Measurements from ENCODE around the gene AGTPBP1.

Gene AGTPBP1

DNA sequence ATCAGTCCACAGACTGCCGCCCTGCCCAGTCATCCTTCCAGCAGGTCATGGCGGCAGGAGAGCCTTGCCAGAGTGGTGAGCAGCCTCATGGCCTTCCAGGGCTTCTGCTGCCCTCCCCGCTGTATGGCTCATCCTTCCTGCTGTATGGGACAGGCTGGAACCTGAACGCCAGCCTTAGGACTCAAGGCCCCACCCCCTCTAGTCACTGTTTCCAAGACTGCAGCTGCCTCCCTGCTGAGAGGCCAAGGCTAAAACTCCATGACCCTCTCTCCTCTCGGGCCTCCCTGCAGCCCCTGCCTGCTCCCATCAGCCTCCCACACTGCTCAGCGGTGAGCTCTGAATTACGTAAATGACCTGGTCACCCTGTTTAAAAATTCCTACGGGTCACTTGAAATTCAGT, 227.5 kb downstream of the AGTPBP1 start:
- TF ChIP-seq, protein P1, sequence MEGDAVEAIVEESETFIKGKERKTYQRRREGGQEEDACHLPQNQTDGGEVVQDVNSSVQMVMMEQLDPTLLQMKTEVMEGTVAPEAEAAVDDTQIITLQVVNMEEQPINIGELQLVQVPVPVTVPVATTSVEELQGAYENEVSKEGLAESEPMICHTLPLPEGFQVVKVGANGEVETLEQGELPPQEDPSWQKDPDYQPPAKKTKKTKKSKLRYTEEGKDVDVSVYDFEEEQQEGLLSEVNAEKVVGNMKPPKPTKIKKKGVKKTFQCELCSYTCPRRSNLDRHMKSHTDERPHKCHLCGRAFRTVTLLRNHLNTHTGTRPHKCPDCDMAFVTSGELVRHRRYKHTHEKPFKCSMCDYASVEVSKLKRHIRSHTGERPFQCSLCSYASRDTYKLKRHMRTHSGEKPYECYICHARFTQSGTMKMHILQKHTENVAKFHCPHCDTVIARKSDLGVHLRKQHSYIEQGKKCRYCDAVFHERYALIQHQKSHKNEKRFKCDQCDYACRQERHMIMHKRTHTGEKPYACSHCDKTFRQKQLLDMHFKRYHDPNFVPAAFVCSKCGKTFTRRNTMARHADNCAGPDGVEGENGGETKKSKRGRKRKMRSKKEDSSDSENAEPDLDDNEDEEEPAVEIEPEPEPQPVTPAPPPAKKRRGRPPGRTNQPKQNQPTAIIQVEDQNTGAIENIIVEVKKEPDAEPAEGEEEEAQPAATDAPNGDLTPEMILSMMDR (IDR thresholded peaks at IDR 0.05): no peak
- H3K27ac ChIP-seq: no peak overlapping the region
- no peak overlapping the region for H3K4me3 ChIP-seq (ENCODE audit: low read depth, low read length)
- H3K4me2 ChIP-seq (ENCODE audit: low read length): no peak overlapping the region
- no peaks in the 10 kb centered on the region for H3K27me3 ChIP-seq (ENCODE audit: control insufficient read depth, insufficient read depth, low read length)
- no peaks in the 10 kb centered on the region for H3K79me2 ChIP-seq
- no peaks in the 10 kb centered on the region for H3K9me3 ChIP-seq (ENCODE audit: control insufficient read depth, low read length)
- no peaks in the 10 kb centered on the region for H3K4me1 ChIP-seq
- no peaks in the 10 kb centered on the region for H3K36me3 ChIP-seq (ENCODE audit: control insufficient read depth, insufficient read depth, low read length)
- H2AFZ ChIP-seq: no peak overlapping the region
- no peak overlapping the region for H3K9ac ChIP-seq

DNA sequence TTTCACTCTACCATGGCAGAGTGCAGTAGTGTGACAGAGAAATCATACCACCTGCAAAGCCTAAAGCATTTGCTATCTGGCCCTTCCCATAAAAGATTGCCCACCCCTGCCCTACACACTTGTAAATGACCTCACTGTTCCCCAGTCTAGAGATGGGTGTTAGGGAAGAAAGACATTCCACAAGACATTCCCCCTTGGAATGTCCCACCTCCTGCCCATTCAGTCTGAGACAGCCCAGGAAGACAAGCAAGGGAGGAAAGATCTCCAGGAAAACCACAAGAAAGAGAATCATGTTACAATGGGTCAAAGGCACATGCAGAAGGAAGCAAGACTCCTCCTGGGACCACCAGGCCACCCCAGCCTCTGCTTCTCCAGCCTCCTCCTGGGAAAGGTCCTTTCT, 230.0 kb downstream of the AGTPBP1 start:
- no peak overlapping the region for H2AFZ ChIP-seq
- H3K27me3 ChIP-seq (ENCODE audit: control insufficient read depth, insufficient read depth, low read length): no peaks in the 10 kb centered on the region
- no peak overlapping the region for H3K27ac ChIP-seq
- H3K4me3 ChIP-seq (ENCODE audit: low read depth, low read length): no peak overlapping the region
- TF ChIP-seq, protein P1 (IDR thresholded peaks at IDR 0.05): no peak
- no peaks in the 10 kb centered on the region for H3K4me1 ChIP-seq
- H3K9me3 ChIP-seq (ENCODE audit: control insufficient read depth, low read length): no peaks in the 10 kb centered on the region
- H3K36me3 ChIP-seq (ENCODE audit: control insufficient read depth, insufficient read depth, low read length): no peaks in the 10 kb centered on the region
- no peaks in the 10 kb centered on the region for H3K79me2 ChIP-seq
- no peak overlapping the region for H3K9ac ChIP-seq
- no peak overlapping the region for H3K4me2 ChIP-seq (ENCODE audit: low read length)

DNA sequence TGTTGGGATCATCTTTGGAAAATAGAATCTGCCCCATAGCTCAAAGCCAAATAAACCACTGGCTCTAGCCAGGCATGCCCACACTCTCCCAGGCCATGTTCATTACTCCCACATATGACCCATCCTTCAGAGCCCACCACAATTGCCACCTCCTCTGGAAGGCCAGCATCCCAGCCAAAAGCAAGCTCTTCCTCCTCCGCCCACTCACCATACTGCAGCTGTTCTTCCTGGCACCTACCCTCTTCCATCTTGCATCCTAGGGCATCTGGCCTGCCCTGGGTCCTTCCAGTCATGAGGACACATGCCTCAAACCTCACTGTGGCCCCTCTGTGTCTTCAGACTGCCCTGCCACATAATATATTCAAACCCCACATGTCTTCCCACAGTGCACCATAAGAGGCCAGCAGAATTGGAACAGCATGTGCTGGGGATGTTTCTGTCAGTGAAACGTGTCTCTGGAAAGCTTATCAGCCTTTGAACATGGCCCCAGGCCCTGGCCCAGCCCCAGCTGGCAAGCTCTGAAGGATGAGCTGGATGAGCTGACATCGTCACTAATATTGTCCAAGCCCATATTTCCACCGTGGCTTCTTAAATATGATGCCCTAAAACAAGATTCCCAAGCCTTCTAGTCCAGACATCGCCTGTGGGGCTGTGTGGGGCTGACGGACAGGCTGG, 230.8 kb downstream of the AGTPBP1 start:
- H2AFZ ChIP-seq: no peak overlapping the region
- no peak overlapping the region for H3K27ac ChIP-seq
- no peak overlapping the region for H3K4me2 ChIP-seq (ENCODE audit: low read length)
- no peaks in the 10 kb centered on the region for H3K27me3 ChIP-seq (ENCODE audit: control insufficient read depth, insufficient read depth, low read length)
- no peak overlapping the region for H3K4me3 ChIP-seq (ENCODE audit: low read depth, low read length)
- H3K79me2 ChIP-seq: no peaks in the 10 kb centered on the region
- no peak overlapping the region for H3K9ac ChIP-seq
- H3K36me3 ChIP-seq (ENCODE audit: control insufficient read depth, insufficient read depth, low read length): no peaks in the 10 kb centered on the region
- H3K9me3 ChIP-seq (ENCODE audit: control insufficient read depth, low read length): no peaks in the 10 kb centered on the region
- TF ChIP-seq, protein P1 (IDR thresholded peaks at IDR 0.05): no peak
- no peaks in the 10 kb centered on the region for H3K4me1 ChIP-seq

DNA sequence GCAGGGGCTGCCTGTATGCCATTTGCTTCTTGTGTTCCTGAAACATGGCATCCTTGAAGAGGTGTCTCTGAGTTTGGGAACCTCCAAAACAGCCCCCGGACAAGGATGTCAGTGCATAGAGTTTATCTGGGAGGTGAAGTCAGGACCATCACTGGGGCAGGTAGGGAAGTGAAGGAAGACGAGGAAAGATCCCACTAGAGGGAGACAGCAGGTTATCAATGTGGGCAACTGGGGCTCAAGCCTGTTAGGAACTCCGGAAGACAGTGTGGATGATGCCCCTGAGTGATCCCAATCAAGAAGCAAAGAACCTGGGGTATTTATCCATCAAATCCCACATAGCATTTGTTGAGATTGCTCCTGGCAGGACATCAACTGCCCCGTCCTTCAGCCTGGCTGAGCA, 233.1 kb downstream of the AGTPBP1 start:
- H3K36me3 ChIP-seq (ENCODE audit: control insufficient read depth, insufficient read depth, low read length): no peaks in the 10 kb centered on the region
- no peaks in the 10 kb centered on the region for H3K9me3 ChIP-seq (ENCODE audit: control insufficient read depth, low read length)
- no peaks in the 10 kb centered on the region for H3K4me1 ChIP-seq
- no peak overlapping the region for H3K9ac ChIP-seq
- H2AFZ ChIP-seq: no peak overlapping the region
- no peak overlapping the region for H3K4me2 ChIP-seq (ENCODE audit: low read length)
- TF ChIP-seq, protein P1 (IDR thresholded peaks at IDR 0.05): no peak
- no peak overlapping the region for H3K4me3 ChIP-seq (ENCODE audit: low read depth, low read length)
- no peaks in the 10 kb centered on the region for H3K79me2 ChIP-seq
- no peak overlapping the region for H3K27ac ChIP-seq
- no peaks in the 10 kb centered on the region for H3K27me3 ChIP-seq (ENCODE audit: control insufficient read depth, insufficient read depth, low read length)

DNA sequence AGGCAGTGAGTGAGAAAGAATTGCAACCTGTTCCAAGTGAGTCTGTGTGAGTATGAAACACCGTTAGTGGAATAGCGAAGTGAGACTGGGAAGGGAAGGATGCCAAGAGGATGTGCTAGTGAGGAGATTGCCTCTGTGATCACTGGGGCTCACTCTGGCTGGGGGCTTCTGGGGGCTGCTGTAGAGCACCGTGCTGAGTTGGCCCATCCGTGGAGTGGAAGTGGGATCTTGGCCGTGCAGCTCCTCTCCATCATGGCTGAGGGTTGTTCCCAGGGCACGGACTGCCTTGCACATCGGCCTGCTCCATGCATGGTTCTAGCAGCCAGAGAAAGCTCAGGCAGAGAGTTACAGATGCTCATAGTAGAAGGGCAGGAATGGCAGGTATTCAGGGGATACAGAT, 236.1 kb downstream of the AGTPBP1 start:
- no peak overlapping the region for H3K4me3 ChIP-seq (ENCODE audit: low read depth, low read length)
- H3K4me1 ChIP-seq: no peaks in the 10 kb centered on the region
- H3K9ac ChIP-seq: no peak overlapping the region
- no peaks in the 10 kb centered on the region for H3K36me3 ChIP-seq (ENCODE audit: control insufficient read depth, insufficient read depth, low read length)
- no peak overlapping the region for H3K27ac ChIP-seq
- H3K9me3 ChIP-seq (ENCODE audit: control insufficient read depth, low read length): no peaks in the 10 kb centered on the region
- no peaks in the 10 kb centered on the region for H3K79me2 ChIP-seq
- TF ChIP-seq, protein P1 (IDR thresholded peaks at IDR 0.05): no peak
- H3K27me3 ChIP-seq (ENCODE audit: control insufficient read depth, insufficient read depth, low read length): no peaks in the 10 kb centered on the region
- H3K4me2 ChIP-seq (ENCODE audit: low read length): no peak overlapping the region
- H2AFZ ChIP-seq: no peak overlapping the region
